ENCODE measurements around the gene EBF3.

The EBF3 gene

GRCh38 chr10:129959544-129960480 is 4.3 kb downstream of the EBF3 start:
- DNase-seq (ENCODE audit: extremely low spot score) = no peak
- CTCF ChIA-PET = no interaction called here
- POLR2A ChIA-PET = no interaction called here
- TF ChIP-seq, protein P1, sequence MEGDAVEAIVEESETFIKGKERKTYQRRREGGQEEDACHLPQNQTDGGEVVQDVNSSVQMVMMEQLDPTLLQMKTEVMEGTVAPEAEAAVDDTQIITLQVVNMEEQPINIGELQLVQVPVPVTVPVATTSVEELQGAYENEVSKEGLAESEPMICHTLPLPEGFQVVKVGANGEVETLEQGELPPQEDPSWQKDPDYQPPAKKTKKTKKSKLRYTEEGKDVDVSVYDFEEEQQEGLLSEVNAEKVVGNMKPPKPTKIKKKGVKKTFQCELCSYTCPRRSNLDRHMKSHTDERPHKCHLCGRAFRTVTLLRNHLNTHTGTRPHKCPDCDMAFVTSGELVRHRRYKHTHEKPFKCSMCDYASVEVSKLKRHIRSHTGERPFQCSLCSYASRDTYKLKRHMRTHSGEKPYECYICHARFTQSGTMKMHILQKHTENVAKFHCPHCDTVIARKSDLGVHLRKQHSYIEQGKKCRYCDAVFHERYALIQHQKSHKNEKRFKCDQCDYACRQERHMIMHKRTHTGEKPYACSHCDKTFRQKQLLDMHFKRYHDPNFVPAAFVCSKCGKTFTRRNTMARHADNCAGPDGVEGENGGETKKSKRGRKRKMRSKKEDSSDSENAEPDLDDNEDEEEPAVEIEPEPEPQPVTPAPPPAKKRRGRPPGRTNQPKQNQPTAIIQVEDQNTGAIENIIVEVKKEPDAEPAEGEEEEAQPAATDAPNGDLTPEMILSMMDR (IDR thresholded peaks at IDR 0.05; ENCODE audit: control extremely low read depth, extremely low read depth, low read depth, missing control alignments) = no peak

DNA sequence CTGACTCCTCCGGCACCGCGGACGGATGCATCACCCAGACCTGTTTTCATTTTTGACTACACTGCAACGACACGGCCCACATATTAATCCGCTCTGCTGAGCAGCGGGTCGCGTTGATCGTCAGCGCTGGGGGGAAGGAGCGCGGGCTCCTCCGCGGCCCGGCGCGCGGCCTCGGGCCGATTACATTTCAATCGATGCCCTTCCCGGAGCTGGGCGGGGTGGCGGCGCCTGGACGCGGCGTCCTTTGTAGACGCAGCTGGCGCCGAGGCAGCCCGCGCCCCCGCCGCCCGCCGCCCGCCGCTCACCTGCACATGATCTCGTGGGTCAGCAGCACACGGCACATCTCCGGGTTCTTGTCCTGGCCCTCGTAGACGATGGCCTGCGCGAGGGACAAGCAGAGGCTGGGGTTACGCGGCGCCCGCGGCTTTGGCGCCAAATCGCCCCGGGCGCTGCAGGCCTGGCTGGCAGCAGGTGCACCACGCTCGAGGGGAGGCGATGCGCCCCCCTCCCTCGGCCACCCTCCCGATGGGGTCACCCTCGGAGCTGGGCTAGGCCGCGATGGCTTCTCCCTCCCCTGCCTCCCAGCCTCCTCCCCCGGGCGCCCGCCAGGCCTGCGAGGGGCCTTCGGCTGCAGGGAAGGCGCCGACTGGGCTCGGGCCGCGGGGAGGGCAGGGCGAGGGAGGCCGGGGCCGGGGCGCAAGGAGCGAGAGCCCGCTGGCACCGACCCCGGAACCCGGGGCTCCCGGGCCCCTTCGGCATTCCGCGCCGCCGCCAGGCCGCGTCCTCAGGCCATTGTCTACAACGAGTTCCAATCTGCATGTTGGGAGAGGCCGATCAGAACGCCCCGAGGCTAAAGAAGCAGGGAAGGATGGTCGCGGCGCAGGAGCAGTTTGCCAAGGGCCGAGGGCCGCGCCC is 5.2 kb downstream of the EBF3 start:
- CTCF ChIA-PET = no interaction called here
- no peak for DNase-seq (ENCODE audit: extremely low spot score)
- TF ChIP-seq, protein P1 (IDR thresholded peaks at IDR 0.05; ENCODE audit: control extremely low read depth, extremely low read depth, low read depth, missing control alignments) = no peak
- POLR2A ChIA-PET = no interaction called here

DNA sequence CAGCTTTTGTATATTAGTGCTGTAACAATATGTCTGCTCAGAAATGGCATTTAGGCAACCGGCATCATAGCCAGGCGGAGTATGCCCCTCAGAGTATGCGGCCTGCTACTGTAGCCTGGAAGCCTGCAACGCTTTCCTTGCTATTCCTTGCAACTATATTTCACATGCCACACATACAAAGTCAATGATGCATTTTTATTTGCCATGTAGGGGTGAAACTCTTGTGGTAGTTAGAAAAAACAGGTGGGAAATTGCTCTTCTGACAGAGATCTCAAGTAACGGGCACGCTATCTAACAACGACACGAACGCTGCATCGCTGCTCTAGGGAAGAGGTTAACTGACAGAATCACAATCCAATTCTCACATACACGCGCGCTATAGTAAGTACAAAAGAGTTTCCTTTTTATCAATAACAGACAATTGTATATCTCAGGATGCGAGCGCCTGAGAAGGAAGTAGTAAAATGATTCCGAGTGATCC is 5.9 kb downstream of the EBF3 start:
- DNase-seq (ENCODE audit: extremely low spot score) = no peak
- ChIA-PET POLR2A (no interaction called here), CTCF (interaction anchor here (1.0 to 1.1 kb wide), 2 partner anchors 76 to 930 kb away, joined by 3 read pairs; no protein-coding TSS in a partner anchor)
- TF ChIP-seq, protein P1 (IDR thresholded peaks at IDR 0.05; ENCODE audit: control extremely low read depth, extremely low read depth, low read depth, missing control alignments) = no peak

- ChIA-PET CTCF (interaction anchor here (1.0 to 1.1 kb wide), 2 partner anchors 75 to 929 kb away, joined by 3 read pairs; no protein-coding TSS in a partner anchor), POLR2A (no interaction called here)
Measured at GRCh38 chr10:129956876-129957673, 7.0 kb downstream of the EBF3 start.

DNA sequence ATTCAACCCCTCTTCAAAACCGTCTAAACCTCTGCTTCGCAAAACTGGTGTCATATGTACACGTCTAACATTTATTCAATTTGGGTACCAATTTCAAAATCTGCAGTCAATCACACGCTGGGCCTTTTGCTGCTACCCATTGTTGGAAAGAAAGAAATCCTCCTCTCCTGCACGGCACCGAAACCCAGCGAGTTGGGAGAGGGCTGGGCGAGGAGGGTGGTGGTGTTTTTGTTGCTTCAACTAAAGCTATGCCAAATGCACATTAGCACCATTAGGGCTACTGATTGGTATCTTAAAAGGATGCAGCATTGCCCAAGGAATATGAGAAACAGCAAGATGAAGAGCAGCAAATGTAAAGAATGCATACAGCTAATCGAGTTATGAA is 7.8 kb downstream of the EBF3 start:
- ChIA-PET POLR2A (no interaction called here), CTCF (no interaction called here)
- TF ChIP-seq, protein P1 (IDR thresholded peaks at IDR 0.05; ENCODE audit: control extremely low read depth, extremely low read depth, low read depth, missing control alignments) = no peak
- DNase-seq (ENCODE audit: extremely low spot score) = no peak

More at GRCh38 chr10:129956876-129957673, 7.0 kb downstream of the EBF3 start:
- TF ChIP-seq, protein P1 (IDR thresholded peaks at IDR 0.05; ENCODE audit: control extremely low read depth, extremely low read depth, low read depth, missing control alignments) = no peak
- DNase-seq (ENCODE audit: extremely low spot score) = no peak
